Brain microvascular endothelial cell (primary cell): ENCODE data around the gene CDH23.

Source experiments
- DNase-seq: peaks from one replicate; pipeline ENCODE4 v3.0.0-alpha.2; 2020
- H3K27ac ChIP-seq: fragments of 250-450 bp; sonication (Bioruptor Pico); 2 replicates; pipeline ENCODE4 v1.5.1; 2020; ENCODE audit warnings: mild to moderate bottlenecking, moderate library complexity
- H3K27me3 ChIP-seq: fragments of 250-450 bp; sonication (Bioruptor Pico); replicated peaks from 2 replicates; pipeline ENCODE4 v1.5.1; 2020; ENCODE audit warnings: mild to moderate bottlenecking
- H3K36me3 ChIP-seq: fragments of 250-450 bp; sonication (Bioruptor Pico); replicated peaks from 2 replicates; pipeline ENCODE4 v1.5.1; 2020; ENCODE audit warnings: mild to moderate bottlenecking
- H3K4me3 ChIP-seq: 2 replicates; pipeline ENCODE4 v1.5.1; 2011; ENCODE audit warnings: low read depth, mild to moderate bottlenecking, control low read depth, low read length, moderate library complexity
- in situ Hi-C: cut with HindIII; loops from 2 replicates; pipeline ENCODE4 v1.10.0; 2017; ENCODE audit warnings: low sequenced_read_pairs, low pct_ligation_motif_present
- TF ChIP-seq, protein P1 (sequence below): IDR thresholded peaks from 2 replicates; pipeline ENCODE4 v1.5.1; 2011; ENCODE audit warnings: low read depth, mild to moderate bottlenecking, moderate library complexity, low read length, control low read depth, inconsistent platforms; ENCODE audit errors: missing control alignments

CDH23 gene

GRCh38 chr10:71766717-71767419, 370.1 kb downstream of the CDH23 start:
- TF ChIP-seq, protein P1, sequence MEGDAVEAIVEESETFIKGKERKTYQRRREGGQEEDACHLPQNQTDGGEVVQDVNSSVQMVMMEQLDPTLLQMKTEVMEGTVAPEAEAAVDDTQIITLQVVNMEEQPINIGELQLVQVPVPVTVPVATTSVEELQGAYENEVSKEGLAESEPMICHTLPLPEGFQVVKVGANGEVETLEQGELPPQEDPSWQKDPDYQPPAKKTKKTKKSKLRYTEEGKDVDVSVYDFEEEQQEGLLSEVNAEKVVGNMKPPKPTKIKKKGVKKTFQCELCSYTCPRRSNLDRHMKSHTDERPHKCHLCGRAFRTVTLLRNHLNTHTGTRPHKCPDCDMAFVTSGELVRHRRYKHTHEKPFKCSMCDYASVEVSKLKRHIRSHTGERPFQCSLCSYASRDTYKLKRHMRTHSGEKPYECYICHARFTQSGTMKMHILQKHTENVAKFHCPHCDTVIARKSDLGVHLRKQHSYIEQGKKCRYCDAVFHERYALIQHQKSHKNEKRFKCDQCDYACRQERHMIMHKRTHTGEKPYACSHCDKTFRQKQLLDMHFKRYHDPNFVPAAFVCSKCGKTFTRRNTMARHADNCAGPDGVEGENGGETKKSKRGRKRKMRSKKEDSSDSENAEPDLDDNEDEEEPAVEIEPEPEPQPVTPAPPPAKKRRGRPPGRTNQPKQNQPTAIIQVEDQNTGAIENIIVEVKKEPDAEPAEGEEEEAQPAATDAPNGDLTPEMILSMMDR, result no peak
- in situ Hi-C loops, result no loop called here
- H3K36me3 ChIP-seq, result no peaks in the 10 kb centered on the region
- H3K27ac ChIP-seq, result peak overlapping the region; percentile 94
- no peak overlapping the region for H3K4me3 ChIP-seq
- DNase-seq, result peak; percentile 95
- no peaks in the 10 kb centered on the region for H3K27me3 ChIP-seq

DNA sequence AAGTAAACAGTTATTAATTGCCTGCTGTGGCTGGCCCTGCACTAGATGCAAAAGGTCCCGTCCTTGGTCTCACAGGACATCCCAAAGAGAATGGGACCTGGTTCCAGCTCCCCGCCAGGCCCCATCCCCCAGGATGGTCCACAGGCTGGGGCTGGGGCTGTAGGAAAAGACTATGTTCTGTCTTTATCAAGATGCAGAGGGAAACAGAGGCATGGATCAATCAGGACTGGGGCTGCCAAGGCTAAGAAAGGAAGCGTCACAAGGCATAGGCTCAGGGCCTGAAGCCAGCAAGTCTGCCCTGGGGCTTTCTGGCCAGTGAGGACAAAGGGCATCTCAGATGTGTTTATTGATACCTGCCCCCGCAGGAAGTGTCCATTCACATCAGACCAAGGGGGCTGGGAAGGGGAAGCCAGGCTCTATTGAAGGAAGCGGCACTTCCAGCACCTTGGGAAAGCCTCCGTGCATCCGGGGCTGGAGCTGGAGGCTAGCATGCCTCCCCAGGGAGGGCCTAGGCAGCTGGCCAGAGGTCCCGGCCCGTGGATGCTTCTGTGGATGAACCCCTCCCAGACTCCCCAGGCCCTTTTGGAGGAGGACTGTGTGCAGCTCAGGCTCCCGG, 370.8 kb downstream of the CDH23 start:
- no peak overlapping the region for H3K4me3 ChIP-seq
- H3K36me3 ChIP-seq, result no peaks in the 10 kb centered on the region
- DNase-seq, result peak; percentile 64
- TF ChIP-seq, protein P1, result no peak
- peak overlapping the region; percentile 94 for H3K27ac ChIP-seq
- H3K27me3 ChIP-seq, result no peaks in the 10 kb centered on the region
- in situ Hi-C loops, result no loop called here

- Histone ChIP-seq H3K27me3 (no peaks in the 10 kb centered on the region), H3K27ac (peak overlapping the region; percentile 94), H3K4me3 (peak overlapping the region; percentile 25), H3K36me3 (no peaks in the 10 kb centered on the region)
- peak; percentile 83 for DNase-seq
- TF ChIP-seq, protein P1, result no peak
- in situ Hi-C loops, result no loop called here
Measured at GRCh38 chr10:71769279-71769823, 372.6 kb downstream of the CDH23 start.

DNA sequence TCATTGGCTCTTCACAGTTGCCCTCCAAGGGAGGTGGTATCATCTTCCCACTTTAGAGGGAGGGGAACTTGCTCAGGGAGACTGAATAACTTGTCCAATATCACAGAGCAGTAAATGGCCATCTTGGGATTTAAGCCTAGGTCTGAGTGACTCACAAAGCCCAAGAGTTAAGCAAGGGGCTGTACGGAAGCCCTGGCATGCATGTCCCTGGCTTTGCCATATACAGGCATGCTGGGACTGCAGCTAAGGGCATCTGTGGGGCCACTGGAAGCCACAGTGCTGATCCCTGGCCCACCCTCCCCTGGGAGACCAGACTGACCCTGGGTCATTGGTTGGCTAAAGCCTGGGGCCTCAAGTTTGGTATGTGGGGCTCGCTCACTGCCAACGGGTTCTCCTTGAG, 373.5 kb downstream of the CDH23 start:
- TF ChIP-seq, protein P1, result no peak
- Histone ChIP-seq H3K36me3 (no peaks in the 10 kb centered on the region), H3K4me3 (no peak overlapping the region), H3K27ac (peak overlapping the region; percentile 94), H3K27me3 (no peaks in the 10 kb centered on the region)
- peak; percentile 34 for DNase-seq
- in situ Hi-C loops, result no loop called here

DNA sequence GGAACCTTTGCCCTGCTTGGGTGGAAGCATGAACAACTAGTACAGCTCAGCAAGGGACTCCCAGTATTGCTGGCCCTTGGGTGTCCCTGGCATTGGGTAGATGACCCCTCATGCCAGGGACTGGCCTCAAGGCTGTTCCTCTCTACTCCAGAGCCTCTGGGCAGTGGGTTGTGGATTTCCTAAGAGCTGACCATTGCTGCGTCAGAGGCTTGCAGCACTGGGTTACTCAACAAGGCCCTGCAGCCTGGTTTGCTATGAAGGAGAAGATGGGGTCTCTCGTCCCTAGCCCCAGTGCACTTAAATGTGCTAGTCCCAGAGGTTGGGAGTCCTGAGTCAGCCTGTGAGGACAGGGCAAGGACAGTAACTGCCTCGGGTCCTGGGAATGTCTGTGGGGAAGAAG, 374.1 kb downstream of the CDH23 start:
- no peak overlapping the region for H3K4me3 ChIP-seq
- no peak for DNase-seq
- no peaks in the 10 kb centered on the region for H3K27me3 ChIP-seq
- peak overlapping the region; percentile 94 for H3K27ac ChIP-seq
- TF ChIP-seq, protein P1, result no peak
- in situ Hi-C loops, result no loop called here
- no peaks in the 10 kb centered on the region for H3K36me3 ChIP-seq

DNA sequence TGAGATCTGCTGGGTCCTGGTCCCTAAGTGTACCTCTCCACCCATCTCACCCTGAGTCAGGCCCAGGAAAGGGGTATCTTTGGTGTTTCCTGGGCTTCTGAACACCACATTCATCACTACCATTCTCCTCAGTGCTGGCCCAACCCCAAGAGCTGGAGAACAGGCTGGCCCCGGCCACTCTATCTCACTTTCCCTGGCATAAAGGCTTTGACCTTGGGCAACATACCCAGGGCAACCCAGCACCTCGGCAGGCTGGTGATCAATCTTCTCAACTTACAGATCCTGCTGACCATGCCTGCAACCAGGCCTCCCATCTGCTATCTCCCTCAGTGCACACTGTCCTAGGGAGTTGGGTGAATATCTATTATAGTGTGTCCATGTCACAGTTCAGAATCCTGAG, 374.5 kb downstream of the CDH23 start:
- Histone ChIP-seq H3K27ac (no peak overlapping the region), H3K36me3 (no peaks in the 10 kb centered on the region), H3K27me3 (no peaks in the 10 kb centered on the region), H3K4me3 (no peak overlapping the region)
- DNase-seq, result no peak
- TF ChIP-seq, protein P1, result no peak
- in situ Hi-C loops, result no loop called here
